ENCODE results near the gene ASB18. TPM values are rescaled to one million over a fixed set of nuclear protein-coding genes. Genes with fewer than 3 reads are reported as not detected.
A peak's percentile ranks its signal among the peaks of the same experiment; 100 is the strongest.

The ASB18 gene
- polyA plus RNA-seq, 3 donors: not detected

DNA sequence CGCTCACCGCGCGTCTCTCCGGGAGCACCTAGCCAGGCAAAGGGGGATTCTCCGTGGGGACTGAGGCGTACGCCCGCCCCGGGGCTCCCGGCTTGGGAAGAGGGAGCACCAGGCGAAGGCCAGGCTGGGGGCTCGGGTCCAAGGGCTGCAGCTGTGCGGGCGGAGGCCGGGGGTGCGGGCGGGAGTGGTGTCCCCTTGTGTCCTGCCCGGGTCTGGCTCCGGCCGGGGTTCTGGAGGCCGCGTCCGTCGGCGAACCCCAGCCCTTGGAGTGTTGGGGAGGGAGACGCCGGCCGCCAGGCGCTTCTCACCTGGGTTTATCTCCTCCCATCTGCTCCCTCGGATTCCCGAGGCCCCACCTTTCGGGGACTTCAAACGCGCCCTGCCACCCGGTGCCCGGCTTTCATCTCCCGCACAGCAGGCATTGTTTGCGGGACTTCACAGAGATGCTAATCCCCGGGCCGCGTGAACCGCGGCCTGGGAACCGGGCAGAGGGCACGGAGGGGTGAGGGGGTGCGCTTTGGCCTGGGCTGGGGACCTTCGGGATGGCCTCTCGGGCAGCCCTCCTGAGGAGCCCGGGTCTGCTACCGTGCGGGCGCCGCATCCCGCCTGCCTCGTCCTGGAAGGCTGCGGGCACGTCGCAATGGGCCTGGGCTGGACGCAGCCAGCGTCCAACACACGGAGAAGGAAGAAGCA lies 91.0 kb downstream of the ASB18 start:
- peak overlapping the region in 1 of 2 donors; percentile 62 for H3K4me3 Mint-ChIP-seq
- H3K27ac ChIP-seq (ENCODE audit: low read depth in 1 of 2, low read length in 2 of 2): no peak overlapping the region
- peaks cover 0 to 36% (median 22%) of the 10 kb centered on the region in 7 donors for H3K9me3 Mint-ChIP-seq
- H3K4me3 ChIP-seq (replicated peaks in 1 of 3; ENCODE audit: low read depth in 2 of 3, low read length in 3 of 3): no peak overlapping the region
- H3K4me1 Mint-ChIP-seq: no peaks in the 10 kb centered on the region
- WGBS (ENCODE audit: insufficient coverage): 8% methylated on average over 50 of the region's 62 CpGs
- H3K9ac ChIP-seq (ENCODE audit: insufficient read depth, low read length, poor library complexity, severe bottlenecking): no peak overlapping the region
- H3K9me3 ChIP-seq (replicated peaks in 1 of 2; ENCODE audit: control insufficient read depth in 1 of 2, insufficient read depth in 1 of 2, low read length in 2 of 2): peaks cover 3 to 77% of the 10 kb centered on the region in 2 donors
- no peak for DNase-seq
- no peak overlapping the region for H3K4me2 ChIP-seq (replicated peaks; ENCODE audit: extremely low read depth, low read length, poor library complexity, severe bottlenecking)
- H3K79me2 ChIP-seq (ENCODE audit: insufficient read depth, low read length): no peaks in the 10 kb centered on the region
- no peaks in the 10 kb centered on the region for H4K20me1 ChIP-seq (ENCODE audit: insufficient read depth, low read length)
- H3K27ac Mint-ChIP-seq: no peak overlapping the region
- H3K27me3 ChIP-seq (ENCODE audit: control insufficient read depth in 2 of 2, insufficient read depth in 2 of 2, low read length in 2 of 2): peaks cover 90 to 98% of the 10 kb centered on the region in 2 donors
- no peak for TF ChIP-seq CTCF (IDR thresholded peaks at IDR 0.05)
- no peak overlapping the region for H2AFZ ChIP-seq (ENCODE audit: insufficient read depth, low read depth, low read length, poor library complexity, severe bottlenecking)
- H3K36me3 Mint-ChIP-seq: peaks cover 0 to 6% of the 10 kb centered on the region in 2 donors
- H3K4me1 ChIP-seq (ENCODE audit: control insufficient read depth in 1 of 2, insufficient read depth in 2 of 2, low read length in 2 of 2): no peaks in the 10 kb centered on the region
- H3K27me3 Mint-ChIP-seq (ENCODE audit: low read depth in 3 of 3): peaks cover 81 to 99% (median 89%) of the 10 kb centered on the region in 3 donors
- intact Hi-C loops (cut with micrococcal nuclease): no loop called here
- no peaks in the 10 kb centered on the region for H3K36me3 ChIP-seq (replicated peaks in 1 of 2; ENCODE audit: control insufficient read depth in 1 of 2, insufficient read depth in 2 of 2, low read length in 2 of 2)

DNA sequence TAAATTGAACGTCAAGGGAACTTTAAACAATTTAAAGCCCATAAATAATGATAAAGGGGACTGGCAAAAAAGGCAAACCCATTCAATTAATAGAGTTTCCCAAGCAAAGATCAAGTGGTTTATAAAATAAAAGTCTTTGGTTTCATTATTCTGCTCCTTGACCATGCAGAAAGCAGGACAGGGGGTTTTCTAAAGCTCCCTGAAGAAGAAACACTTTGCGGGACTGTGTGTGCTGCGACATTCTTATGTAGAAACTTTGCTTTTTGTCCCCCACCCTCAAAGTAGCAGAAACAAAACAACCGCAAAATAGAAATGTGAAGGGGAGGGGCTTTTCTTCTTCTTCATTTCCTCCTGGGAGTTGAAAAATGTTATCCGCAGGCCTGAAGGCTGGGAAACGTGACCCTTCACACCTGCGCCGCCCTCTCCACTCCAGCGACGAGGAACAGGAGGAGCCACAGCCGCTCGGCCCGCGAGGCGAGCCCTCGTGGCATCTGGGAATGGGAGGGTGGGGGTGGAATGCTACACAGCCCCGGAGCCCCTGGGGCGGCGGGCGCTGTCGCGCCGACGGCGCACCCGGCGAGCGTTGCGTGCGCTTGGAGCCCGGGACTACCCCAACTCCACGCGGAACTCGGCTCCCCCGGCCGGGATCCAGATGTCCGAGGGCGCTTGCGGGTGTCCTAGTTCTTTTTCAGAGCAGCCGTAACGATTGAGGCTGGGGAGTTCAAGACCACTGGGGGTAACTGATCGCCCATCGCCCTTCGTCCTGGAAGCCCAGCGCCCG lies 91.8 kb downstream of the ASB18 start:
- no peaks in the 10 kb centered on the region for H3K36me3 ChIP-seq (replicated peaks in 1 of 2; ENCODE audit: control insufficient read depth in 1 of 2, insufficient read depth in 2 of 2, low read length in 2 of 2)
- no peak for TF ChIP-seq CTCF (IDR thresholded peaks at IDR 0.05)
- intact Hi-C loops (cut with micrococcal nuclease): no loop called here
- Mint-ChIP-seq H3K9me3 (peaks cover 0 to 29% (median 15%) of the 10 kb centered on the region in 7 donors), H3K27ac (no peak overlapping the region), H3K27me3 (ENCODE audit: low read depth in 3 of 3) (peaks cover 77 to 95% (median 85%) of the 10 kb centered on the region in 3 donors), H3K4me3 (peak overlapping the region in 1 of 2 donors; percentile 63), H3K4me1 (no peaks in the 10 kb centered on the region), H3K36me3 (peaks cover 0 to 6% of the 10 kb centered on the region in 2 donors)
- peaks cover 83 to 90% of the 10 kb centered on the region in 2 donors for H3K27me3 ChIP-seq (ENCODE audit: control insufficient read depth in 2 of 2, insufficient read depth in 2 of 2, low read length in 2 of 2)
- no peak overlapping the region for H3K27ac ChIP-seq (ENCODE audit: low read depth in 1 of 2, low read length in 2 of 2)
- WGBS (ENCODE audit: insufficient coverage): 1% methylated on average over 30 of the region's 46 CpGs
- no peak overlapping the region for H3K4me2 ChIP-seq (replicated peaks; ENCODE audit: extremely low read depth, low read length, poor library complexity, severe bottlenecking)
- H3K4me3 ChIP-seq (replicated peaks in 1 of 3; ENCODE audit: low read depth in 2 of 3, low read length in 3 of 3): no peak overlapping the region
- no peak overlapping the region for H2AFZ ChIP-seq (ENCODE audit: insufficient read depth, low read depth, low read length, poor library complexity, severe bottlenecking)
- H4K20me1 ChIP-seq (ENCODE audit: insufficient read depth, low read length): no peaks in the 10 kb centered on the region
- no peak overlapping the region for H3K9ac ChIP-seq (ENCODE audit: insufficient read depth, low read length, poor library complexity, severe bottlenecking)
- DNase-seq: no peak
- no peaks in the 10 kb centered on the region for H3K79me2 ChIP-seq (ENCODE audit: insufficient read depth, low read length)
- H3K9me3 ChIP-seq (replicated peaks in 1 of 2; ENCODE audit: control insufficient read depth in 1 of 2, insufficient read depth in 1 of 2, low read length in 2 of 2): peaks cover under 1 to 70% of the 10 kb centered on the region in 2 donors
- no peaks in the 10 kb centered on the region for H3K4me1 ChIP-seq (ENCODE audit: control insufficient read depth in 1 of 2, insufficient read depth in 2 of 2, low read length in 2 of 2)
